HEK293 (cell line): ENCODE results near the gene MYO7B.

ENCODE experiments used
- CTCF ChIA-PET: fragments of 350-600 bp; formaldehyde crosslinking; extraction: SDS; loops from one replicate; lab custom pipeline; 2021; ENCODE audit warnings: antibody characterized with exemption; lab: Yijun Ruan, JAX
- POLR2A ChIA-PET: fragments of 300-600 bp; formaldehyde crosslinking; extraction: SDS; loops from one replicate; lab custom pipeline; 2020; ENCODE audit warnings: antibody characterized with exemption, inconsistent platforms; lab: Yijun Ruan, JAX
- H3K27ac ChIP-seq: fragments of 200-500 bp; sonication (Bioruptor generic); 2 replicates; pipeline ENCODE4 v1.5.1; 2014; ENCODE audit warnings: low read depth, low read length, control low read depth, inconsistent platforms; ENCODE audit errors: extremely low read depth
- H3K36me3 ChIP-seq, 2 experiments: fragments of 200-500 bp in 1 of 2; sonication (Bioruptor generic) in 1 of 2; 1 replicate in 1 of 2; 2 replicates in 1 of 2; pipeline ENCODE4 v1.5.1; 2014 to 2017; ENCODE audit warnings: inconsistent platforms in 2 of 2, low read length in 2 of 2; ENCODE audit not compliant: control insufficient read depth in 2 of 2, insufficient read depth in 1 of 2
- H3K4me1 ChIP-seq: fragments of 200-500 bp; sonication (Bioruptor generic); 2 replicates; pipeline ENCODE4 v1.5.1; 2014; ENCODE audit warnings: mild to moderate bottlenecking, low read length, inconsistent platforms; ENCODE audit not compliant: control insufficient read depth, insufficient read depth
- H3K4me3 ChIP-seq: 2 replicates; pipeline ENCODE4 v1.5.1; 2011; ENCODE audit warnings: low read depth, mild to moderate bottlenecking, control low read depth, low read length, moderate library complexity
- H3K9me3 ChIP-seq: fragments of 200-500 bp; sonication (Bioruptor generic); 2 replicates; pipeline ENCODE4 v1.5.1; 2014; ENCODE audit warnings: low read depth, low read length, inconsistent platforms; ENCODE audit not compliant: control insufficient read depth, insufficient read depth
- HOXA7 ChIP-seq: sonication (generic); formaldehyde crosslinking; IDR thresholded peaks from 2 replicates; pipeline ENCODE4 v1.8.1; 2022; ENCODE audit warnings: missing genetic modification reagents, borderline replicate concordance
- HOXC10 ChIP-seq: sonication (generic); formaldehyde crosslinking; IDR thresholded peaks from 2 replicates; pipeline ENCODE4 v1.8.1; 2023; ENCODE audit warnings: mild to moderate bottlenecking, missing genetic modification reagents
- KLF7 ChIP-seq: fragments of 450-650 bp; formaldehyde crosslinking; IDR thresholded peaks from 2 replicates; pipeline ENCODE4 v1.5.1; 2016; ENCODE audit warnings: missing biosample characterization, missing genetic modification characterization, borderline replicate concordance
- KLF9 ChIP-seq: fragments of 450-650 bp; formaldehyde crosslinking; IDR thresholded peaks from 2 replicates; pipeline ENCODE4 v1.5.1; 2016; ENCODE audit warnings: missing biosample characterization, missing genetic modification characterization, low read depth
- SCRT1 ChIP-seq: fragments of 450-650 bp; formaldehyde crosslinking; IDR thresholded peaks from 2 replicates; pipeline ENCODE4 v1.5.1; 2016; ENCODE audit warnings: missing biosample characterization, missing genetic modification characterization, borderline replicate concordance
- SCRT2 ChIP-seq: fragments of 450-650 bp; formaldehyde crosslinking; IDR thresholded peaks from 2 replicates; pipeline ENCODE4 v1.5.1; 2016; ENCODE audit warnings: missing biosample characterization, missing genetic modification characterization
- ZBTB1 ChIP-seq: fragments of 450-650 bp; formaldehyde crosslinking; IDR thresholded peaks from 2 replicates; pipeline ENCODE4 v1.5.1; 2016; ENCODE audit warnings: missing biosample characterization, missing genetic modification characterization
- ZBTB8A ChIP-seq: fragments of 450-650 bp; formaldehyde crosslinking; IDR thresholded peaks from 2 replicates; pipeline ENCODE4 v1.5.1; 2016; ENCODE audit warnings: missing biosample characterization, missing genetic modification characterization
- ZFP41 ChIP-seq: fragments of 450-650 bp; formaldehyde crosslinking; IDR thresholded peaks from 2 replicates; pipeline ENCODE4 v1.5.1; 2016; ENCODE audit warnings: missing biosample characterization, missing genetic modification characterization, borderline replicate concordance
- ZFP69B ChIP-seq: fragments of 450-650 bp; formaldehyde crosslinking; IDR thresholded peaks from 2 replicates; pipeline ENCODE4 v1.5.1; 2016; ENCODE audit warnings: missing biosample characterization, missing genetic modification characterization
- ZNF175 ChIP-seq: fragments of 450-650 bp; formaldehyde crosslinking; IDR thresholded peaks from 2 replicates; pipeline ENCODE4 v1.5.1; 2016; ENCODE audit warnings: missing biosample characterization, missing genetic modification characterization
- ZNF266 ChIP-seq: fragments of 450-650 bp; formaldehyde crosslinking; IDR thresholded peaks from 2 replicates; pipeline ENCODE4 v1.5.1; 2016; ENCODE audit warnings: missing biosample characterization, missing genetic modification characterization, low read depth
- ZNF335 ChIP-seq: fragments of 450-650 bp; formaldehyde crosslinking; conservative IDR thresholded peaks from 2 replicates; pipeline ENCODE4 v1.5.1; 2016; ENCODE audit warnings: missing biosample characterization, missing genetic modification characterization
- ZNF394 ChIP-seq: fragments of 450-650 bp; formaldehyde crosslinking; IDR thresholded peaks from 2 replicates; pipeline ENCODE4 v1.5.1; 2016; ENCODE audit warnings: missing biosample characterization, missing genetic modification characterization, mild to moderate bottlenecking, moderate library complexity, borderline replicate concordance
- ZNF529 ChIP-seq: fragments of 450-650 bp; formaldehyde crosslinking; IDR thresholded peaks from 2 replicates; pipeline ENCODE4 v1.5.1; 2017; ENCODE audit warnings: missing genetic modification characterization, missing biosample characterization; ENCODE audit not compliant: insufficient replicate concordance
- ZNF549 ChIP-seq: fragments of 450-650 bp; IDR thresholded peaks from 2 replicates; pipeline ENCODE4 v1.5.1; 2018; ENCODE audit warnings: missing biosample characterization, missing genetic modification characterization, mild to moderate bottlenecking, inconsistent platforms, moderate library complexity
- ZNF600 ChIP-seq: fragments of 450-650 bp; formaldehyde crosslinking; IDR thresholded peaks from 2 replicates; pipeline ENCODE4 v1.5.1; 2016; ENCODE audit warnings: missing biosample characterization, missing genetic modification characterization
- ZNF621 ChIP-seq: fragments of 450-650 bp; formaldehyde crosslinking; IDR thresholded peaks from 2 replicates; pipeline ENCODE4 v1.5.1; 2017; ENCODE audit warnings: missing biosample characterization, missing genetic modification characterization
- ZNF623 ChIP-seq: fragments of 450-650 bp; formaldehyde crosslinking; IDR thresholded peaks from 2 replicates; pipeline ENCODE4 v1.5.1; 2016; ENCODE audit warnings: missing biosample characterization, missing genetic modification characterization
- ZNF654 ChIP-seq: fragments of 450-650 bp; formaldehyde crosslinking; IDR thresholded peaks from 2 replicates; pipeline ENCODE4 v1.5.1; 2016; ENCODE audit warnings: low read depth, missing biosample characterization, missing genetic modification characterization
- ZNF747 ChIP-seq: fragments of 450-650 bp; formaldehyde crosslinking; IDR thresholded peaks from 2 replicates; pipeline ENCODE4 v1.5.1; 2016; ENCODE audit warnings: missing biosample characterization, missing genetic modification characterization
- ZNF76 ChIP-seq: fragments of 450-650 bp; formaldehyde crosslinking; IDR thresholded peaks from 2 replicates; pipeline ENCODE4; 2016; ENCODE audit warnings: low read depth, missing biosample characterization, missing genetic modification characterization, borderline replicate concordance
- TF ChIP-seq, protein P1 (sequence below): fragments of 450-650 bp; IDR thresholded peaks from 2 replicates; pipeline ENCODE4 v1.5.1; 2018; ENCODE audit warnings: missing biosample characterization, mild to moderate bottlenecking, missing genetic modification characterization
- TF ChIP-seq, protein P2 (sequence below): fragments of 450-650 bp; formaldehyde crosslinking; IDR thresholded peaks from 2 replicates; pipeline ENCODE4 v1.5.1; 2016; ENCODE audit warnings: missing biosample characterization, missing genetic modification characterization
- TF ChIP-seq, protein P3 (sequence below): fragments of 450-650 bp; formaldehyde crosslinking; IDR thresholded peaks from 2 replicates; pipeline ENCODE4 v1.5.1; 2016; ENCODE audit warnings: missing biosample characterization, missing genetic modification characterization

The MYO7B gene

DNA sequence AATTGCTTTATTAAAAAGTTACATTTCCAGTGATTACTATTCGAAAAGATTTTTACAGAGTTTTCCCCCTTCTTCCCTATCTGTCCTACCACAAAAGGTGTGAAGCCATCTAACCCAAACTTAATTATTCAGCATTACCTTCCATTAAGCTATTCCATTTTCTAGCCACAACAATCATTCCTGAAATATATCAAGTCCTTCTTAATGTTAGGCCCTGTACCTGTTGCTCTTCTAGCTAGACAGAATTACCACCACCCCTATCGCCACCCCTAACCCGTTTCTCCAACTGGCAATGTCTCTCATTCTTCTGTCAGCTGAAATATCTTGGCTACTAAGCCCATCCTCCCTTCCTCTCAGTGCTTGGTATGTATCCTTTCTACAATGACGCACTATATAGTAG is 23.1 kb upstream of the MYO7B start:
- TF ChIP-seq SCRT1 (tag by site-specific recombination) (peak; percentile 54; the same call in 1 of the 2 replicates), SCRT2 (tag by site-specific recombination) (peak; percentile 74), HOXA7 (CRISPR knock-in tag) (no peak)
- H3K36me3 ChIP-seq, result peaks cover 7 to 34% of the 10 kb centered on the region in 2 experiments
- CTCF ChIA-PET, result no interaction called here
- no peak overlapping the region for H3K27ac ChIP-seq
- POLR2A ChIA-PET, result interaction anchor here (1.8 kb wide), 1 partner anchor 14 kb away, joined by 7 read pairs; the partner anchor contains the start of gene IWS1
- H3K4me1 ChIP-seq, result peaks cover 12% of the 10 kb centered on the region
- H3K9me3 ChIP-seq, result no peaks in the 10 kb centered on the region
- H3K4me3 ChIP-seq, result no peak overlapping the region

DNA sequence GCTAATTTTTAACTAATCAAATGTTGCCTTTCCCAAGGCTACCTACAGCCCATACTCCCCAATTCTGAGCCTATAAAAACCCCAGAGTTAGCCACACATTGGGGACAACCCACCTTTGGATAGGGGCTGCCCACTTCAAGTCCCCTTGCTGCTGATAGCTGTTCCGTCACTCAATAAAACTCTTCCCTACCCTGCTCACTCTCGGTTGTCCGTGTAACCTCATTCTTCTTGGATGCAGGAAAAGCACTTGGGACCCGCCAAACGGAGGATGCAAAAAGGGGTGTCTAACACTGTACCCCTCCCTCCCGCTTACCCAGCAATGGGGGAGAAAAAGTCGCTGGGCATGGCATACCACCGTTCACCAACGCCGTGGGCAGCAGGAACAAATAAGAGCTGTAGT is 21.4 kb upstream of the MYO7B start:
- peak; percentile 75 for TF ChIP-seq ZNF600
- TF ChIP-seq ZNF266, result no peak
- TF ChIP-seq, protein P1, sequence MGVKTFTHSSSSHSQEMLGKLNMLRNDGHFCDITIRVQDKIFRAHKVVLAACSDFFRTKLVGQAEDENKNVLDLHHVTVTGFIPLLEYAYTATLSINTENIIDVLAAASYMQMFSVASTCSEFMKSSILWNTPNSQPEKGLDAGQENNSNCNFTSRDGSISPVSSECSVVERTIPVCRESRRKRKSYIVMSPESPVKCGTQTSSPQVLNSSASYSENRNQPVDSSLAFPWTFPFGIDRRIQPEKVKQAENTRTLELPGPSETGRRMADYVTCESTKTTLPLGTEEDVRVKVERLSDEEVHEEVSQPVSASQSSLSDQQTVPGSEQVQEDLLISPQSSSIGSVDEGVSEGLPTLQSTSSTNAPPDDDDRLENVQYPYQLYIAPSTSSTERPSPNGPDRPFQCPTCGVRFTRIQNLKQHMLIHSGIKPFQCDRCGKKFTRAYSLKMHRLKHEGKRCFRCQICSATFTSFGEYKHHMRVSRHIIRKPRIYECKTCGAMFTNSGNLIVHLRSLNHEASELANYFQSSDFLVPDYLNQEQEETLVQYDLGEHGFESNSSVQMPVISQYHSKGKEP (tag by site-specific recombination), result no peak
- Histone ChIP-seq H3K27ac (no peak overlapping the region), H3K4me1 (peaks cover 6% of the 10 kb centered on the region; the same call in 1 of the 2 replicates), H3K36me3 (peaks cover 14 to 51% of the 10 kb centered on the region in 2 experiments), H3K4me3 (no peak overlapping the region), H3K9me3 (no peaks in the 10 kb centered on the region)
- ChIA-PET POLR2A (no interaction called here), CTCF (no interaction called here)

DNA sequence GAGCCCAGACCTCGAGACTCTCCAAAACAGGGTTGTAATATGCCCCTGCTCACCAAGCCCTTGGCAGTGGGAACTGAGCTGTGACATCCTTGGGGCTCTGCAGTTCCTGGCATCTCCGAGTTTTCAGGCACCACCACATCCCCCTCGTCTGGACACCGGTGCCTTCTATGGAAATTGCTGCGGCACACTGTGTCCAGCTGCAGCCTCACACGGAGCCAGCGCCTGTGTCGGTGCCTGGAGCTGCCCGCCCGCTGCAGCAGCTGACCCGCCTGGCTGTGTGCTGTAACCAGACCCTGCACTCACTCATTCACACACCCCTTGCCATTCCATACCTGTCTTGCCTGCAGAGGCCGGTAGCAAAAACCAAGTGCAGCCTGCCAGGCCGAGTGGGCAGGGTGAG is 21.0 kb upstream of the MYO7B start:
- peaks cover 14 to 55% of the 10 kb centered on the region in 2 experiments for H3K36me3 ChIP-seq
- POLR2A ChIA-PET, result interaction anchor here (1.4 kb wide), 1 partner anchor 12 kb away, joined by 4 read pairs; the partner anchor contains the start of gene IWS1
- no peak overlapping the region for H3K4me3 ChIP-seq
- 0 out of 2 replicates have a peak, but pooled peaks cover 6% of the 10 kb centered on the region for H3K4me1 ChIP-seq
- TF ChIP-seq, protein P2, sequence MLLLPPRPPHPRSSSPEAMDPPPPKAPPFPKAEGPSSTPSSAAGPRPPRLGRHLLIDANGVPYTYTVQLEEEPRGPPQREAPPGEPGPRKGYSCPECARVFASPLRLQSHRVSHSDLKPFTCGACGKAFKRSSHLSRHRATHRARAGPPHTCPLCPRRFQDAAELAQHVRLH, result no peak
- TF ChIP-seq ZFP41 (tag by site-specific recombination) (no peak), ZNF335 (tag by site-specific recombination) (no peak), ZBTB8A (tag by site-specific recombination) (no peak), ZNF549 (tag by site-specific recombination) (no peak), HOXC10 (CRISPR knock-in tag) (no peak), ZNF747 (no peak), KLF9 (tag by site-specific recombination) (no peak), ZNF621 (tag by site-specific recombination) (no peak), ZNF623 (no peak), ZNF175 (tag by site-specific recombination) (no peak), ZNF529 (tag by site-specific recombination) (no peak), ZBTB1 (tag by site-specific recombination) (no peak), KLF7 (tag by site-specific recombination) (no peak), ZNF654 (tag by site-specific recombination) (no peak), ZNF394 (tag by site-specific recombination) (no peak), ZFP69B (no peak), ZNF266 (no peak), ZNF76 (tag by site-specific recombination) (no peak)
- TF ChIP-seq, protein P3, sequence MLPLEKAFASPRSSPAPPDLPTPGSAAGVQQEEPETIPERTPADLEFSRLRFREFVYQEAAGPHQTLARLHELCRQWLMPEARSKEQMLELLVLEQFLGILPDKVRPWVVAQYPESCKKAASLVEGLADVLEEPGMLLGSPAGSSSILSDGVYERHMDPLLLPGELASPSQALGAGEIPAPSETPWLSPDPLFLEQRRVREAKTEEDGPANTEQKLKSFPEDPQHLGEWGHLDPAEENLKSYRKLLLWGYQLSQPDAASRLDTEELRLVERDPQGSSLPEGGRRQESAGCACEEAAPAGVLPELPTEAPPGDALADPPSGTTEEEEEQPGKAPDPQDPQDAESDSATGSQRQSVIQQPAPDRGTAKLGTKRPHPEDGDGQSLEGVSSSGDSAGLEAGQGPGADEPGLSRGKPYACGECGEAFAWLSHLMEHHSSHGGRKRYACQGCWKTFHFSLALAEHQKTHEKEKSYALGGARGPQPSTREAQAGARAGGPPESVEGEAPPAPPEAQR (tag by site-specific recombination), result no peak
- no peak overlapping the region for H3K27ac ChIP-seq
- no peaks in the 10 kb centered on the region for H3K9me3 ChIP-seq
- CTCF ChIA-PET, result interaction anchor here (0.7 kb wide), 1 partner anchor 104 kb away, joined by 6 read pairs; no protein-coding TSS in a partner anchor
